GM12874 (cell line): Measurements from ENCODE around the gene NCKAP1.

ENCODE experiments used
- TF ChIP-seq, protein P1 (sequence below): IDR thresholded peaks from 2 replicates; pipeline ENCODE4 v1.5.1; 2011; ENCODE audit warnings: low read depth, mild to moderate bottlenecking, control low read depth, low read length, moderate library complexity; ENCODE audit not compliant: insufficient read depth

NCKAP1 gene

DNA sequence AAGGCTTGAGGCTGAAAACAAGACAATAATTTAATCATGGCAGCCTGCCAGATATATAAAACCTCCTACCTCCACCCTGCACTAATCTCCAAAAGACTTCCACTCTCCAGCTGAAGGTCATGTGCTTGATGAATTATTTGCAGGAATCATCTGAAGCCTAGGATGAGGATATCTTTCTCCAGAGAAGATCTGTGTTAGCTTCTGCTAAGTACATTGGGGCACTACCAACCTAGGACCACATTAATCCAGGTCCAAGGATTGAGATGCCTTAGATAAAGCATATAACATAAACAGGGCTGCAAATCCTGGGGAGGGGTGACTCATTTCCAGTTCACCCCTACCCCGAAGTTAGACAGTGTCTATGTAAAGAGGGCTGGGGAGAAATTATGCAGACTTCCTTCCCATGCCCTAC is 91.3 kb downstream of the NCKAP1 start:
- TF ChIP-seq, protein P1, sequence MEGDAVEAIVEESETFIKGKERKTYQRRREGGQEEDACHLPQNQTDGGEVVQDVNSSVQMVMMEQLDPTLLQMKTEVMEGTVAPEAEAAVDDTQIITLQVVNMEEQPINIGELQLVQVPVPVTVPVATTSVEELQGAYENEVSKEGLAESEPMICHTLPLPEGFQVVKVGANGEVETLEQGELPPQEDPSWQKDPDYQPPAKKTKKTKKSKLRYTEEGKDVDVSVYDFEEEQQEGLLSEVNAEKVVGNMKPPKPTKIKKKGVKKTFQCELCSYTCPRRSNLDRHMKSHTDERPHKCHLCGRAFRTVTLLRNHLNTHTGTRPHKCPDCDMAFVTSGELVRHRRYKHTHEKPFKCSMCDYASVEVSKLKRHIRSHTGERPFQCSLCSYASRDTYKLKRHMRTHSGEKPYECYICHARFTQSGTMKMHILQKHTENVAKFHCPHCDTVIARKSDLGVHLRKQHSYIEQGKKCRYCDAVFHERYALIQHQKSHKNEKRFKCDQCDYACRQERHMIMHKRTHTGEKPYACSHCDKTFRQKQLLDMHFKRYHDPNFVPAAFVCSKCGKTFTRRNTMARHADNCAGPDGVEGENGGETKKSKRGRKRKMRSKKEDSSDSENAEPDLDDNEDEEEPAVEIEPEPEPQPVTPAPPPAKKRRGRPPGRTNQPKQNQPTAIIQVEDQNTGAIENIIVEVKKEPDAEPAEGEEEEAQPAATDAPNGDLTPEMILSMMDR = no peak

DNA sequence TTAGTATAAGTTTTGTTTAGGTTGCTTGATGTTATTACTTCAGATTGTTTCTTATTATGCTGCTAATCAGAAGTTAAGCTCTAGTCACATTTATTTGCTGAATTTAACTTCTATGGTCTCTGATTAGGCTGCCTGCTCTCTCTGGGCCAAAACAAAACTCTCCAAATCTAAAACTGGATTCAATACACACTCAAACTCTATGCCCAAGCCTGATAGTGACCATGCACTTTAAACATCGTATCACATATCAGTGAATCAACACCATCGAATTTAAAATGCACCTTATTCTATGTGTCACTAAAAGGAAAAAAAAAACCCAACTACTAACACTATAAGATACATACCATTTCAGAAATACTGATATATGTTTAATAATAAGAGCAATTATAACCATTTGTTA is 94.9 kb downstream of the NCKAP1 start:
- TF ChIP-seq, protein P1 = no peak

DNA sequence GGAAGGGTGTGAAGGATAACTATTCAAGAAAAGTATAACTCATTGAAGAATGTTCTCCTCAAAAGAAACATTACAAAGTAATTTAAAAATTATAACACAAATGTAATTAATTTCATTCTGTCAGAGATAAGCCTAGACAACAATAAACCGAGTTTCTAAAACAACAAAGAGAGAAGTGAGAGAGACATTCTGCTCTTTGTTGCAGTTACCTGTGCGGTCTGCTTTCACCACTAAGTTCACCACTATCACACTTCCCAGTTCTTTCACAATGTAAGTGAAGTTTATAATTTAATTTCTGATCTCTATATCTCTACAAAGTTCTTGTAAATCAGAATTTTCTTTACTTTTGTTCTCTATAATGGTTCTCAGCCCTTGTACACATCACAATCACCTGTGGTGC is 95.5 kb downstream of the NCKAP1 start:
- TF ChIP-seq, protein P1 = no peak

DNA sequence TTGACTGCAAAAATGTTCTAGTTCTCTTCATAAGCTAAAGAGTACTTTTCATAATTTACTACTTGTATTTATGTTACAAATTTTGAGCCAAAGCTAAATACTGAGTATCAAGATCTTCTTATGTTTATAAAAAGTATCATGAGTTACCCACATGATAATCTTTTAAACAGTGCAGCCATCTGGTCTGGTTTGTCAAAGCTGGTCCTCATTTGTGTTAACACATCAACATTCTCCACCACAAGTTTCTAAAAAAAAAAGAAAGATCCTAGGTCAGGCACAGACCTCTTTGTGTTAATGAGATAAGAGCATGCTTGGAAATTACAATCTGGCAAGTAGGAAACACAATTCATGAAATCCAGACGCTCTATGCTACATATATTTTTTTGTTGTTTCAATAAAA is 96.3 kb downstream of the NCKAP1 start:
- TF ChIP-seq, protein P1 = no peak

DNA sequence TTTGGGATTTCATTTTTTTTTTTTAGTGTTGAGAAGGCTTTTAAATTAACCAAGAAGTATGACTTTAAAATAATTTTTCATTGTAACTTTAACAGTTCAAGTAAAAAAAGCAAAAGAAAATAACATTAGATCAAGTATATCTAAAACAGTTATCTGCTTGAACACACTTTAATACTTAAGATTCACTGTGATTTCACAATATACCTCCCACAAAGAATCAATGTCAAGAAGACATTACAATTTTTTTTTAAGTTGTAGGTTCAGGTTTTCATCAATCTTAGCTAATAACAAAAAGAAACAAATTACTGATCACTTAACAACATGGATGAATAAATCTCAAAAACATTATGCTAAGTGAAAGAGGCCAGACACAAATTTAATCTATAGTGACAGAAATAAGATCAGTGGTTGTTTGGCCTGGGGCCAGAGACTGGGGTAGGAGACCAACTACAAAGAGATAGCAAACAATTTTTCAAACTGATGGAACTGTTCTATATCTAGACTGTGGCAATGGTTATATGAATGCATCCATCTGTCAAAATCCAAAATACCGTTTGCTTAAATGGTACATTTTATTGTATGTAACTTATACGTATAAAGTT is 97.0 kb downstream of the NCKAP1 start:
- TF ChIP-seq, protein P1 = no peak

DNA sequence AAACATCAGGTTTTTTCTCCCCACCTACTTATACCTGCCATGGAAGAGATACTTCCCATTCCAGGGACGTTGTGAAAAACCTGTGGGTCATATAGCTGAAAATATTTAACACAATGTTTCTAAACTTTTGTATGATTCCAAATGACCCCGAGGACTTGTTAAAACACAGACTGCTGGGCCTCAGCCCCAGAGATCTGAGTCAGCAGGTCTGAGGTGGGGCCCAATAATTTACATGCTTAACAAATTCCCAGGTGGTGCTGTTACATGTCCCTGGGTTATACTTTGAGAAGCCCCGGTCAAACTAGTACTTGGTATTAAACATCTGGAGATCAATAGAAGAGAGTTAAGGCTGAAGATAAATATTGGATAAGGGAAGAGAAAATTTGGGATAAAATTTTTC is 100.4 kb downstream of the NCKAP1 start:
- TF ChIP-seq, protein P1 = no peak

DNA sequence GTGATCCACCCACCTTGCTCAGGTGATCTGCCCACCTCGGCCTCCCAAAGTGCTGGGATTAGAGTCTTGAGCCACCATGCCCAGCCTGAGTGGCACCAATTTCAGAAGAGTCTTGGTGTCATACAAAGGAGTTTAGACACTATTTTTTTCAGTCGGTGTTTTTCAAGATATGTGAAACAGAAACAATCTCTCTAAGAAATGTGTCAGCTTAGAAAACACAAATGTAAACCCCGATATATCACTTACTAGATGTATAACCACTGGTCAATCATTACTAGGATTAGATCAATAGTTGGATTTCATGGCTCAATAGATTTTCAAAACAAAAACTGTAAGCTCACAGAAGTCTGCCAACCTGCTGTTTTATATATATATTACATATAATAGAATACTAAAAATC is 104.6 kb downstream of the NCKAP1 start:
- TF ChIP-seq, protein P1 = no peak
